ENCODE results near the gene EFNA5. TPM values are rescaled to one million over a fixed set of nuclear protein-coding genes. Genes with fewer than 3 reads are reported as not detected.

EFNA5 gene
- total RNA-seq, 4 donors from 2014 or later = 6.8 to 17.9 (median 11.5) TPM

GRCh38 chr5:107449369-107449768 is 221.4 kb downstream of the EFNA5 start:
- no peak for DNase-seq
- TF ChIP-seq, protein P1, sequence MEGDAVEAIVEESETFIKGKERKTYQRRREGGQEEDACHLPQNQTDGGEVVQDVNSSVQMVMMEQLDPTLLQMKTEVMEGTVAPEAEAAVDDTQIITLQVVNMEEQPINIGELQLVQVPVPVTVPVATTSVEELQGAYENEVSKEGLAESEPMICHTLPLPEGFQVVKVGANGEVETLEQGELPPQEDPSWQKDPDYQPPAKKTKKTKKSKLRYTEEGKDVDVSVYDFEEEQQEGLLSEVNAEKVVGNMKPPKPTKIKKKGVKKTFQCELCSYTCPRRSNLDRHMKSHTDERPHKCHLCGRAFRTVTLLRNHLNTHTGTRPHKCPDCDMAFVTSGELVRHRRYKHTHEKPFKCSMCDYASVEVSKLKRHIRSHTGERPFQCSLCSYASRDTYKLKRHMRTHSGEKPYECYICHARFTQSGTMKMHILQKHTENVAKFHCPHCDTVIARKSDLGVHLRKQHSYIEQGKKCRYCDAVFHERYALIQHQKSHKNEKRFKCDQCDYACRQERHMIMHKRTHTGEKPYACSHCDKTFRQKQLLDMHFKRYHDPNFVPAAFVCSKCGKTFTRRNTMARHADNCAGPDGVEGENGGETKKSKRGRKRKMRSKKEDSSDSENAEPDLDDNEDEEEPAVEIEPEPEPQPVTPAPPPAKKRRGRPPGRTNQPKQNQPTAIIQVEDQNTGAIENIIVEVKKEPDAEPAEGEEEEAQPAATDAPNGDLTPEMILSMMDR (IDR thresholded peaks at IDR 0.05) = no peak
- TF ChIP-seq POLR2A (IDR thresholded peaks at IDR 0.05) = no peak
- H3K9me3 ChIP-seq = no peaks in the 10 kb centered on the region
- no peak overlapping the region for H3K4me3 ChIP-seq
- H3K27me3 ChIP-seq = no peaks in the 10 kb centered on the region
- 86 to 93% methylated on average over 3 of the region's 3 CpGs for WGBS, 2 donors
- intact Hi-C loops (cut with DNase I) = no loop called here
- peaks cover 0 to 29% (median 0%) of the 10 kb centered on the region in 3 donors for H3K4me1 ChIP-seq
- H3K27ac ChIP-seq = no peak overlapping the region
- no peaks in the 10 kb centered on the region for H3K36me3 ChIP-seq

- Histone ChIP-seq H3K36me3 (no peaks in the 10 kb centered on the region), H3K4me1 (peaks cover 0 to 11% (median 0%) of the 10 kb centered on the region in 3 donors), H3K27me3 (no peaks in the 10 kb centered on the region), H3K27ac (no peak overlapping the region), H3K9me3 (no peaks in the 10 kb centered on the region), H3K4me3 (no peak overlapping the region)
- no peak for DNase-seq
- WGBS, 2 donors = 79 to 91% methylated on average over 6 of the region's 6 CpGs
- TF ChIP-seq, protein P1 (IDR thresholded peaks at IDR 0.05) = no peak
- no peak for TF ChIP-seq POLR2A (IDR thresholded peaks at IDR 0.05)
- intact Hi-C loops (cut with DNase I) = no loop called here
Measured at GRCh38 chr5:107447587-107447986, 223.2 kb downstream of the EFNA5 start.

- H3K36me3 ChIP-seq = no peaks in the 10 kb centered on the region
- intact Hi-C loops (cut with DNase I) = no loop called here
- WGBS, 2 donors = 88 to 92% methylated on average over 3 of the region's 3 CpGs
Measured at GRCh38 chr5:107446972-107447371, 223.8 kb downstream of the EFNA5 start.

DNA sequence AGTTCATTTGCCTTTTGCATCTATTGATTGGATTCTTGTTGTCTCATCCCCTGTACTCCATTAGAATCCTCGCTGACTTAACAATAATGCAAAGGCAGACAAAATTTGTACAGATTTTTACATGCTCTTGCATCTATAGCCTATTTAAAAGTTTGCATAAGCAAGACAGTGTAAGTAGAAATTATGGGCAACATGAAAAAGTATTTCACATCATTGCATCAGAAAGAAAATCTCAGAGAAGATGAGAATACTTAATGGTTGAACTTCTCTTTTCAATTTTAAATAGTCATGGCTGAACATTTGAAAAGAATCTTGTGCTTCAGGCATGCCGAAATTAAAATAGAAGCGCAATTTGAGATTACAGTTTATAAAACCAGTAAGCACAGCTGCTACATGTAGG is 226.4 kb downstream of the EFNA5 start:
- TF ChIP-seq, protein P1 (IDR thresholded peaks at IDR 0.05) = no peak
- TF ChIP-seq POLR2A (IDR thresholded peaks at IDR 0.05) = no peak
- H3K27me3 ChIP-seq = no peaks in the 10 kb centered on the region
- 83 to 93% methylated on average over 3 of the region's 3 CpGs for WGBS, 2 donors

More at GRCh38 chr5:107446972-107447371, 223.8 kb downstream of the EFNA5 start:
- no peak overlapping the region for H3K27ac ChIP-seq
- no peak overlapping the region for H3K4me3 ChIP-seq
- H3K27me3 ChIP-seq = no peaks in the 10 kb centered on the region
- H3K9me3 ChIP-seq = no peaks in the 10 kb centered on the region
- DNase-seq = no peak
- H3K4me1 ChIP-seq = peaks cover 0 to 7% (median 0%) of the 10 kb centered on the region in 3 donors
- no peak for TF ChIP-seq POLR2A (IDR thresholded peaks at IDR 0.05)
- TF ChIP-seq, protein P1 (IDR thresholded peaks at IDR 0.05) = no peak

DNA sequence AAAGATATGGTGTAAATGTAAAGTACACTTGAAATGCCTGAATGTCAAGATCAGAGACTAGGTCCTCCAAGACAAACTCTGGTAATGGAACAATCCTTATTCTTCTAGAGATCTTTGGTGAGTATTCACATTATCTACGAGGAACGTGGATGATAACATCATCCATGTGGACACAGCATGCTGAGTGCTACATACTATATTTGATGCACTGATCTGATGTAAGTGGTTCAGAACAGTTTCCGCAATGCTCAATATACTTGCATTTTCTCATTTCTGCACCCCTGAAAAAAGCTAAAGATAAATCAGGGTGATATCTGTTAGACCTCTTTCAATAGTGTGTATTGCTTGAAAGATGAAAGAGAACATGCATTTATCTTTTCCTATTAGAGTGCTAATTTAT is 226.8 kb downstream of the EFNA5 start:
- intact Hi-C loops (cut with DNase I) = no loop called here
- Histone ChIP-seq H3K36me3 (no peaks in the 10 kb centered on the region), H3K27ac (no peak overlapping the region), H3K4me3 (no peak overlapping the region), H3K27me3 (no peaks in the 10 kb centered on the region), H3K4me1 (no peaks in the 10 kb centered on the region), H3K9me3 (peaks cover 0 to 5% (median 0%) of the 10 kb centered on the region in 3 donors)
- no peak for TF ChIP-seq POLR2A (IDR thresholded peaks at IDR 0.05)
- TF ChIP-seq, protein P1 (IDR thresholded peaks at IDR 0.05) = no peak
- DNase-seq = no peak
- 88 to 96% methylated on average over 3 of the region's 3 CpGs for WGBS, 2 donors

More for the DNA sequence above, 226.4 kb downstream of the EFNA5 start:
- intact Hi-C loops (cut with DNase I) = no loop called here
- peaks cover 0 to 1% (median 0%) of the 10 kb centered on the region in 3 donors for H3K9me3 ChIP-seq
- no peak for DNase-seq
- no peaks in the 10 kb centered on the region for H3K4me1 ChIP-seq
- no peaks in the 10 kb centered on the region for H3K36me3 ChIP-seq
- H3K27ac ChIP-seq = no peak overlapping the region
- no peak overlapping the region for H3K4me3 ChIP-seq

All from esophagus squamous epithelium (tissue), 5 donors.